KMS-11 (cell line): ENCODE measurements around the gene NPM1.

ENCODE experiments used
- H2AFZ ChIP-seq: fragments of 200-600 bp; sonication (generic); 2 replicates; pipeline ENCODE4 v1.6.1; 2016; ENCODE audit warnings: antibody characterized with exemption, mixed run types, low read depth
- H3K27ac ChIP-seq: fragments of 200-600 bp; sonication (generic); 2 replicates; pipeline ENCODE4 v1.6.1; 2016; ENCODE audit warnings: mild to moderate bottlenecking, mixed run types
- H3K27me3 ChIP-seq: fragments of 200-600 bp; sonication (generic); 2 replicates; pipeline ENCODE4 v1.6.1; 2017; ENCODE audit warnings: mild to moderate bottlenecking, low read depth, mixed run types, moderate library complexity; ENCODE audit not compliant: insufficient read depth
- H3K36me3 ChIP-seq: fragments of 200-600 bp; sonication (generic); 2 replicates; pipeline ENCODE4 v1.6.1; 2017; ENCODE audit warnings: mild to moderate bottlenecking, mixed run types; ENCODE audit not compliant: insufficient read depth
- H3K4me1 ChIP-seq: fragments of 200-600 bp; sonication (generic); 2 replicates; pipeline ENCODE4 v1.6.1; 2016; ENCODE audit warnings: mild to moderate bottlenecking, low read depth, mixed run types; ENCODE audit not compliant: poor library complexity, severe bottlenecking
- H3K4me2 ChIP-seq: fragments of 200-600 bp; sonication (generic); 2 replicates; pipeline ENCODE4 v1.7.0; 2016; ENCODE audit warnings: mild to moderate bottlenecking, mixed run types
- H3K4me3 ChIP-seq: fragments of 200-600 bp; sonication (generic); IDR thresholded peaks from 2 replicates; pipeline ENCODE4 v1.6.1; 2017; ENCODE audit warnings: low read depth, low read length, mixed read lengths; ENCODE audit not compliant: insufficient read depth
- H3K79me2 ChIP-seq: fragments of 200-600 bp; sonication (generic); 2 replicates; pipeline ENCODE4 v1.6.1; 2016; ENCODE audit warnings: low read depth, mixed run types; ENCODE audit not compliant: insufficient read depth
- H3K9ac ChIP-seq: fragments of 200-600 bp; sonication (generic); 2 replicates; pipeline ENCODE4 v1.6.1; 2016; ENCODE audit warnings: mild to moderate bottlenecking, mixed run types
- H4K20me1 ChIP-seq: fragments of 200-600 bp; sonication (generic); 2 replicates; pipeline ENCODE4 v1.6.1; 2016; ENCODE audit warnings: mild to moderate bottlenecking, mixed run types; ENCODE audit not compliant: insufficient read depth
- CTCF ChIP-seq: fragments of 200-600 bp; sonication (generic); conservative IDR thresholded peaks from 2 replicates; pipeline ENCODE4 v1.6.1; 2017; ENCODE audit warnings: low read depth, mild to moderate bottlenecking, antibody characterized with exemption, low read length, moderate library complexity, mixed read lengths

The NPM1 gene

DNA sequence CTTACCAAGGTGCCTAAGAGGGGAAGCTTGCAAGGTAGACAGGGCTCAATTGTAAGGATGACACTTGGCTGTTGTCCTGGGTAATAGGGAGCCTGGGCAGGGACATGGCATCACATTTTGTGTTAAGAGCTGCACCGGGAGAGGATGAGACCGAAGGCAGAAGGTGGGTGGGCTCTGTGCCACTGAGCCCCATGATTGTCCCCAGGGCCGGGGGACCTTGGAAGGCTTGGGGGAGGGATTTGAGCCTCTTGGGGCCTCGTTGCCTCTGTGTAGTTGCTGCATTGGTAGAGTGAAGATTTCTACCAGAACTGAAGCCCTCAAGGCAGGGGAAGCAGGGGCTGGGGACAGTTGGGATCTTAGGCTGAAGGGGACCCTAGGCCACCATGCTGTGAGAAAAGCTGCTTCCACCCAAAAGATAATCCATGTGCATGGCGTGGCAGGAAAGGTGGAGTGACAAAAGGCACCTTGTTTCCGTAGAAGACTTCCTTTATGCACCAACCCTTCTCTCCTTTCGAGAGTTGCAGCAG is 43.7 kb downstream of the NPM1 start:
- no peak overlapping the region for H3K4me3 ChIP-seq
- no peaks in the 10 kb centered on the region for H3K36me3 ChIP-seq

GRCh38 chr5:171432076-171432475 is 44.4 kb downstream of the NPM1 start:
- Histone ChIP-seq H3K36me3 (no peaks in the 10 kb centered on the region), H3K79me2 (no peaks in the 10 kb centered on the region), H3K4me2 (no peak overlapping the region), H3K4me3 (no peak overlapping the region), H2AFZ (no peak overlapping the region), H3K27ac (no peak overlapping the region), H4K20me1 (no peaks in the 10 kb centered on the region), H3K9ac (no peak overlapping the region), H3K27me3 (no peaks in the 10 kb centered on the region), H3K4me1 (no peaks in the 10 kb centered on the region)
- TF ChIP-seq CTCF: no peak

More for the DNA sequence above, 43.7 kb downstream of the NPM1 start:
- Histone ChIP-seq H3K27ac (no peak overlapping the region), H2AFZ (no peak overlapping the region), H3K4me1 (no peaks in the 10 kb centered on the region), H3K9ac (no peak overlapping the region), H3K79me2 (no peaks in the 10 kb centered on the region), H4K20me1 (no peaks in the 10 kb centered on the region), H3K4me2 (no peak overlapping the region), H3K27me3 (no peaks in the 10 kb centered on the region)
- TF ChIP-seq CTCF: no peak

- H3K79me2 ChIP-seq: no peaks in the 10 kb centered on the region
Measured at GRCh38 chr5:171432583-171433351, 45.1 kb downstream of the NPM1 start.

GRCh38 chr5:171433352-171433698 is 45.7 kb downstream of the NPM1 start:
- no peaks in the 10 kb centered on the region for H3K4me1 ChIP-seq
- H3K27me3 ChIP-seq: no peaks in the 10 kb centered on the region
- no peaks in the 10 kb centered on the region for H3K36me3 ChIP-seq
- H3K27ac ChIP-seq: no peak overlapping the region
- no peak overlapping the region for H3K4me2 ChIP-seq
- no peak overlapping the region for H3K9ac ChIP-seq
- TF ChIP-seq CTCF: no peak
- H3K4me3 ChIP-seq: no peak overlapping the region
- H2AFZ ChIP-seq: no peak overlapping the region
- no peaks in the 10 kb centered on the region for H3K79me2 ChIP-seq
- no peaks in the 10 kb centered on the region for H4K20me1 ChIP-seq

More at GRCh38 chr5:171432583-171433351, 45.1 kb downstream of the NPM1 start:
- Histone ChIP-seq H3K4me1 (no peaks in the 10 kb centered on the region), H3K36me3 (no peaks in the 10 kb centered on the region), H4K20me1 (no peaks in the 10 kb centered on the region), H3K4me3 (no peak overlapping the region), H3K27me3 (no peaks in the 10 kb centered on the region), H3K27ac (no peak overlapping the region), H3K9ac (no peak overlapping the region), H3K4me2 (no peak overlapping the region), H2AFZ (no peak overlapping the region)
- TF ChIP-seq CTCF: no peak
